A549 (cell line): ENCODE results near the gene SSMEM1. TPM values are rescaled to one million over a fixed set of nuclear protein-coding genes. Genes with fewer than 3 reads are reported as not detected.

ENCODE experiments used
- ATAC-seq, 2 experiments: fragments of 200-7000 bp in 1 of 2; fragments of >200 bp in 1 of 2; cut with Nextera tagmentation in 1 of 2; cut with Tn5 transposase in 1 of 2; 3 replicates each; pipeline versions ENCODE4 v1.8.0 to v1.9.1; 2018 to 2020; ENCODE audit warnings: mild to moderate bottlenecking in 1 of 2, moderate library complexity in 1 of 2
- CTCF ChIA-PET: fragments of 300-600 bp; sonication (Branson Sonifier 250); formaldehyde crosslinking; extraction: SDS; loops from one replicate; lab custom pipeline; 2021; ENCODE audit warnings: antibody characterized with exemption, inconsistent platforms; lab: Yijun Ruan, JAX
- POLR2A ChIA-PET: fragments of 350-600 bp; formaldehyde crosslinking; extraction: SDS; loops from one replicate; lab custom pipeline; 2021; ENCODE audit warnings: antibody characterized with exemption, inconsistent platforms; lab: Yijun Ruan, JAX
- DNase-seq, 2 experiments: peaks; one replicate each; pipeline versions ENCODE4 v3.0.0 to v3.0.0-alpha.2; 2011 to 2016; ENCODE audit warnings: low read depth in 1 of 2, low spot score in 1 of 2
- FAIRE-seq: peaks from 2 replicates; lab custom pipeline; 2011; peaks lifted over from hg19 to GRCh38; lab: Jason Lieb, UNC
- H3K27ac ChIP-seq, 2 experiments: fragments of >200 bp; sonication (Bioruptor Twin); formaldehyde crosslinking; 3 replicates each; pipeline ENCODE4 v1.5.1; 2016 to 2017
- H3K4me1 ChIP-seq: fragments of >200 bp; sonication (Bioruptor Twin); formaldehyde crosslinking; 3 replicates; pipeline ENCODE4 v1.6.1; 2016
- H3K4me2 ChIP-seq: fragments of >200 bp; sonication (Bioruptor Twin); formaldehyde crosslinking; 3 replicates; pipeline ENCODE4 v1.6.1; 2016
- H3K4me3 ChIP-seq: fragments of >200 bp; sonication (Bioruptor Twin); formaldehyde crosslinking; 3 replicates; pipeline ENCODE4 v1.5.1; 2016
- H3K9me3 ChIP-seq: fragments of >200 bp; sonication (Bioruptor Twin); formaldehyde crosslinking; 3 replicates; pipeline ENCODE4 v1.6.1; 2016
- CBX2 ChIP-seq: fragments of 200-600 bp; sonication (generic); IDR thresholded peaks from 2 replicates; pipeline ENCODE4 v1.6.1; 2016; ENCODE audit warnings: low read depth, mild to moderate bottlenecking, borderline replicate concordance
- CHD2 ChIP-seq: fragments of 150-350 bp; IDR thresholded peaks from 2 replicates; pipeline ENCODE4 v1.6.1; 2014; ENCODE audit warnings: low read length; ENCODE audit not compliant: partially characterized antibody
- EHMT2 ChIP-seq: fragments of 200-600 bp; sonication (generic); IDR thresholded peaks from 2 replicates; pipeline ENCODE4 v1.6.1; 2016; ENCODE audit warnings: antibody characterized with exemption, low read depth, mild to moderate bottlenecking, moderate library complexity
- ESRRA ChIP-seq: fragments of 150-350 bp; IDR thresholded peaks from 2 replicates; pipeline ENCODE4 v1.6.1; 2014; ENCODE audit warnings: mild to moderate bottlenecking, low read length, borderline replicate concordance
- KDM5A ChIP-seq: fragments of 200-600 bp; sonication (generic); IDR thresholded peaks from 2 replicates; pipeline ENCODE4 v1.6.1; 2016; ENCODE audit warnings: antibody characterized with exemption, mild to moderate bottlenecking
- PHF8 ChIP-seq: fragments of 200-600 bp; sonication (generic); IDR thresholded peaks from 2 replicates; pipeline ENCODE4 v1.6.1; 2016; ENCODE audit warnings: low read depth, mild to moderate bottlenecking, antibody characterized with exemption, moderate library complexity, borderline replicate concordance
- RARB ChIP-seq: fragments of 250-450 bp; sonication (Bioruptor Pico); IDR thresholded peaks from 2 replicates; pipeline ENCODE4 v1.8.0; 2021; ENCODE audit warnings: mild to moderate bottlenecking, moderate library complexity
- SREBF2 ChIP-seq: fragments of 450-650 bp; IDR thresholded peaks from 2 replicates; pipeline ENCODE4 v1.6.1; 2014; ENCODE audit warnings: mild to moderate bottlenecking, moderate library complexity
- TP53 ChIP-seq: fragments of 250-450 bp; sonication (Bioruptor Pico); IDR thresholded peaks from 2 replicates; pipeline ENCODE4 v1.5.0; 2021; ENCODE audit warnings: mild to moderate bottlenecking, moderate library complexity
- ZSCAN20 ChIP-seq: fragments of 250-450 bp; sonication (Bioruptor Pico); IDR thresholded peaks from 2 replicates; pipeline ENCODE4 v1.8.0; 2022; ENCODE audit warnings: mild to moderate bottlenecking, moderate library complexity
- WGBS: methylation state at CpG from one replicate; pipeline ENCODE4 v1.1.6; 2017; ENCODE audit errors: missing lambda C conversion rate; 5-methylcytosine and 5-hydroxymethylcytosine counted together
- polyA plus RNA-seq, 4 experiments: library from polyadenylated mRNA; depleted of rRNA in 3 of 4; stranded (reverse); fragments of >200 nt; fragmentation: RNase III in 1 of 4; extraction: RNeasy Plus Mini Kit Qiagen cat#74134 plus additional on column Dnase treatment in 1 of 4; gene quantifications; 2 replicates in 3 of 4; 3 replicates in 1 of 4; pipeline ENCODE4 v1.2.3, GENCODE V29; 2011 to 2017
- TF ChIP-seq, protein P1 (sequence below): fragments of >200 bp; sonication (Bioruptor Twin); formaldehyde crosslinking; IDR thresholded peaks from 3 replicates; pipeline ENCODE4 v1.6.1; 2016
- TF ChIP-seq, protein P2 (sequence below): IDR thresholded peaks from 2 replicates; pipeline ENCODE4 v1.6.1; 2012; ENCODE audit warnings: low read depth, borderline replicate concordance
- TF ChIP-seq, protein P3 (sequence below): fragments of 450-650 bp; IDR thresholded peaks from 2 replicates; pipeline ENCODE4 v1.6.1; 2014; ENCODE audit warnings: antibody characterized with exemption
- TF ChIP-seq, protein P4 (sequence below): fragments of >200 bp; sonication (Bioruptor Twin); formaldehyde crosslinking; IDR thresholded peaks from 2 replicates; pipeline ENCODE4 v1.6.1; 2016
- TF ChIP-seq, protein P5 (sequence below): IDR thresholded peaks from 2 replicates; pipeline ENCODE4 v1.6.1; 2012
- TF ChIP-seq, protein P6 (sequence below): fragments of 250-450 bp; sonication (Bioruptor Pico); IDR thresholded peaks from 2 replicates; pipeline ENCODE4 v1.5.0; 2021; ENCODE audit warnings: mild to moderate bottlenecking, moderate library complexity, borderline replicate concordance
- TF ChIP-seq, protein P7 (sequence below): fragments of 150-350 bp; IDR thresholded peaks from 2 replicates; pipeline ENCODE4 v1.6.1; 2014; ENCODE audit warnings: low read depth, mild to moderate bottlenecking, low read length

The SSMEM1 gene
- polyA plus RNA-seq, 2 of the 4 experiments (the other 2 are of a cell fraction) = not detected

DNA sequence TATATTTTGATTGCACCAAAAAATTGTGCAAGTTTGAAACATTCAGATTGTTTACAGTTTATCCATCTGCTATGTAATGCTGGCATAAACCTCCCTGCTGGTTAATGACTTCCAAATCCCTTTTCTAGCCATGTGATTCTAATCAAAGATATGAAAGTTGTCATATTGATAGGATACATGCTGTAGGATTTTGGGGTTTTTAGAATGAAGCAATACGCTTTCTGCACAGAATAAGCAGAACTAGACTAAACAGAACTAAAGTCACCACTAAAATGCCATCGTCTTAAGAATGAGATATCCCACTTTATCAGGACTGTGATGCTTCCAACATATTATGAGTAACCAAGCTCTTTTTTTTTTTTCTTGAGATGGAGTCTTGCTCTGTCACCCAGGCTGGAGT is 856 bp downstream of the SSMEM1 start:
- TF ChIP-seq EHMT2 (no peak), CHD2 (no peak), TP53 (CRISPR knock-in tag) (no peak), PHF8 (no peak), RARB (CRISPR knock-in tag) (no peak), ZSCAN20 (CRISPR knock-in tag) (no peak), KDM5A (no peak), ESRRA (no peak), SREBF2 (no peak), CBX2 (no peak)
- TF ChIP-seq, protein P1, sequence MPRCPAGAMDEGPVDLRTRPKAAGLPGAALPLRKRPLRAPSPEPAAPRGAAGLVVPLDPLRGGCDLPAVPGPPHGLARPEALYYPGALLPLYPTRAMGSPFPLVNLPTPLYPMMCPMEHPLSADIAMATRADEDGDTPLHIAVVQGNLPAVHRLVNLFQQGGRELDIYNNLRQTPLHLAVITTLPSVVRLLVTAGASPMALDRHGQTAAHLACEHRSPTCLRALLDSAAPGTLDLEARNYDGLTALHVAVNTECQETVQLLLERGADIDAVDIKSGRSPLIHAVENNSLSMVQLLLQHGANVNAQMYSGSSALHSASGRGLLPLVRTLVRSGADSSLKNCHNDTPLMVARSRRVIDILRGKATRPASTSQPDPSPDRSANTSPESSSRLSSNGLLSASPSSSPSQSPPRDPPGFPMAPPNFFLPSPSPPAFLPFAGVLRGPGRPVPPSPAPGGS = no peak
- TF ChIP-seq, protein P2, sequence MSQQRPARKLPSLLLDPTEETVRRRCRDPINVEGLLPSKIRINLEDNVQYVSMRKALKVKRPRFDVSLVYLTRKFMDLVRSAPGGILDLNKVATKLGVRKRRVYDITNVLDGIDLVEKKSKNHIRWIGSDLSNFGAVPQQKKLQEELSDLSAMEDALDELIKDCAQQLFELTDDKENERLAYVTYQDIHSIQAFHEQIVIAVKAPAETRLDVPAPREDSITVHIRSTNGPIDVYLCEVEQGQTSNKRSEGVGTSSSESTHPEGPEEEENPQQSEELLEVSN = no peak
- TF ChIP-seq, protein P3, sequence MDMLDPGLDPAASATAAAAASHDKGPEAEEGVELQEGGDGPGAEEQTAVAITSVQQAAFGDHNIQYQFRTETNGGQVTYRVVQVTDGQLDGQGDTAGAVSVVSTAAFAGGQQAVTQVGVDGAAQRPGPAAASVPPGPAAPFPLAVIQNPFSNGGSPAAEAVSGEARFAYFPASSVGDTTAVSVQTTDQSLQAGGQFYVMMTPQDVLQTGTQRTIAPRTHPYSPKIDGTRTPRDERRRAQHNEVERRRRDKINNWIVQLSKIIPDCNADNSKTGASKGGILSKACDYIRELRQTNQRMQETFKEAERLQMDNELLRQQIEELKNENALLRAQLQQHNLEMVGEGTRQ = no peak
- TF ChIP-seq, protein P4, sequence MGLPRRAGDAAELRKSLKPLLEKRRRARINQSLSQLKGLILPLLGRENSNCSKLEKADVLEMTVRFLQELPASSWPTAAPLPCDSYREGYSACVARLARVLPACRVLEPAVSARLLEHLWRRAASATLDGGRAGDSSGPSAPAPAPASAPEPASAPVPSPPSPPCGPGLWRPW = no peak
- TF ChIP-seq, protein P5, sequence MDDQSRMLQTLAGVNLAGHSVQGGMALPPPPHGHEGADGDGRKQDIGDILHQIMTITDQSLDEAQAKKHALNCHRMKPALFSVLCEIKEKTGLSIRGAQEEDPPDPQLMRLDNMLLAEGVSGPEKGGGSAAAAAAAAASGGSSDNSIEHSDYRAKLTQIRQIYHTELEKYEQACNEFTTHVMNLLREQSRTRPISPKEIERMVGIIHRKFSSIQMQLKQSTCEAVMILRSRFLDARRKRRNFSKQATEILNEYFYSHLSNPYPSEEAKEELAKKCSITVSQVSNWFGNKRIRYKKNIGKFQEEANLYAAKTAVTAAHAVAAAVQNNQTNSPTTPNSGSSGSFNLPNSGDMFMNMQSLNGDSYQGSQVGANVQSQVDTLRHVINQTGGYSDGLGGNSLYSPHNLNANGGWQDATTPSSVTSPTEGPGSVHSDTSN = no peak
- TF ChIP-seq, protein P6, sequence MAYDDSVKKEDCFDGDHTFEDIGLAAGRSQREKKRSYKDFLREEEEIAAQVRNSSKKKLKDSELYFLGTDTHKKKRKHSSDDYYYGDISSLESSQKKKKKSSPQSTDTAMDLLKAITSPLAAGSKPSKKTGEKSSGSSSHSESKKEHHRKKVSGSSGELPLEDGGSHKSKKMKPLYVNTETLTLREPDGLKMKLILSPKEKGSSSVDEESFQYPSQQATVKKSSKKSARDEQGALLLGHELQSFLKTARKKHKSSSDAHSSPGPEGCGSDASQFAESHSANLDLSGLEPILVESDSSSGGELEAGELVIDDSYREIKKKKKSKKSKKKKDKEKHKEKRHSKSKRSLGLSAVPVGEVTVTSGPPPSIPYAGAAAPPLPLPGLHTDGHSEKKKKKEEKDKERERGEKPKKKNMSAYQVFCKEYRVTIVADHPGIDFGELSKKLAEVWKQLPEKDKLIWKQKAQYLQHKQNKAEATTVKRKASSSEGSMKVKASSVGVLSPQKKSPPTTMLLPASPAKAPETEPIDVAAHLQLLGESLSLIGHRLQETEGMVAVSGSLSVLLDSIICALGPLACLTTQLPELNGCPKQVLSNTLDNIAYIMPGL (CRISPR knock-in tag) = no peak
- TF ChIP-seq, protein P7, sequence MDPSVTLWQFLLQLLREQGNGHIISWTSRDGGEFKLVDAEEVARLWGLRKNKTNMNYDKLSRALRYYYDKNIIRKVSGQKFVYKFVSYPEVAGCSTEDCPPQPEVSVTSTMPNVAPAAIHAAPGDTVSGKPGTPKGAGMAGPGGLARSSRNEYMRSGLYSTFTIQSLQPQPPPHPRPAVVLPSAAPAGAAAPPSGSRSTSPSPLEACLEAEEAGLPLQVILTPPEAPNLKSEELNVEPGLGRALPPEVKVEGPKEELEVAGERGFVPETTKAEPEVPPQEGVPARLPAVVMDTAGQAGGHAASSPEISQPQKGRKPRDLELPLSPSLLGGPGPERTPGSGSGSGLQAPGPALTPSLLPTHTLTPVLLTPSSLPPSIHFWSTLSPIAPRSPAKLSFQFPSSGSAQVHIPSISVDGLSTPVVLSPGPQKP = no peak
- CTCF ChIA-PET = interaction anchor here (0.6 kb wide), 1 partner anchor 278 kb away, joined by 4 read pairs; no protein-coding TSS in a partner anchor
- WGBS = 87% methylated on average over 2 of the region's 2 CpGs

More for the DNA sequence above, 856 bp downstream of the SSMEM1 start:
- Histone ChIP-seq H3K4me2 (no peak overlapping the region), H3K9me3 (no peaks in the 10 kb centered on the region), H3K27ac (no peak overlapping the region), H3K4me3 (no peak overlapping the region), H3K4me1 (peaks cover 9% of the 10 kb centered on the region; the same call in 2 of the 3 replicates)
- POLR2A ChIA-PET = no interaction called here
- FAIRE-seq (no peak), ATAC-seq (no peak), DNase-seq (no peak)
